Fibroblast of pulmonary artery (primary cell): ENCODE results near the gene DNAJB13.

ENCODE experiments used
- DNase-seq: peaks from one replicate; pipeline ENCODE4 v3.0.0-alpha.2; 2010; ENCODE audit warnings: low read depth
- H3K4me3 ChIP-seq: replicated peaks from 2 replicates; pipeline ENCODE4 v1.5.1; 2011; ENCODE audit warnings: low read depth, mild to moderate bottlenecking, control low read depth, low read length, moderate library complexity
- TF ChIP-seq, protein P1 (sequence below): IDR thresholded peaks from 2 replicates; pipeline ENCODE4 v1.5.1; 2011; ENCODE audit warnings: mild to moderate bottlenecking, control low read depth, low read length, inconsistent platforms; ENCODE audit errors: missing control alignments

The DNAJB13 gene

DNA sequence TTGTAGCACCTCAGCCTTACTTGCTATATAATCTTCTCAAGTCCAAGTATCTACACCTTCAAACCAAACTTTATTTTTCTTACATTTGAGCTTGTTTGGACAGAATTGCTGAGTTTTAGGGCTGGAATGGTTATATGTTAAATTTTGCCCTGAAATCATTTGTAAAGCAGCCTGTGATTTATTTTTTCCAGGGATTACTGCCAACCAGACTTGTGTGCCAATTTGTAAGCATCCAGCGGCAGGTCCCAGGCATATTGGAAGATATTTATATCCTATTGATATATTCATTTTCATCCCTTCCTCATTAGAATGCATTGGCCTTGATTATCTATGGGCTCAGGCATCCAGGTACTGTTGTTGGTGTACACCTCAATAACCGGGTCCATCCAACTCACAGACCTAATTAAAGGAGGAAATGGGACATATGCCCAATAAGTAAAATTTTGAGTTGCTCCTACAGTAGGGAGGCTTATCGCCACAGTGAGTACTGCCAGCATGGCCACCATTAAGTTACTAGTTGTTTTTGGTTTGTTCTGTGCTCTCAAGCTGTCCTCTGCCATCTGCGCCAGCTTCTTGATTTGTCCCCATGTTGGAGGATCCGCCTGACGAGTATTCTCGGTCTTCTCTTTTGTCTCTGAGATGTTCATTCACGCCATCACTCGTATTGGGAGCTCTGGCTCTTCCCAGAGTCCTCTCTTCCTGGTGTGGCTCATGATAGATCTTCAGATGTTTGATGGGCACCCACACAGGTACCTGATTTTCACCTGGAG is 9.8 kb upstream of the DNAJB13 start:
- DNase-seq, result no peak
- TF ChIP-seq, protein P1, sequence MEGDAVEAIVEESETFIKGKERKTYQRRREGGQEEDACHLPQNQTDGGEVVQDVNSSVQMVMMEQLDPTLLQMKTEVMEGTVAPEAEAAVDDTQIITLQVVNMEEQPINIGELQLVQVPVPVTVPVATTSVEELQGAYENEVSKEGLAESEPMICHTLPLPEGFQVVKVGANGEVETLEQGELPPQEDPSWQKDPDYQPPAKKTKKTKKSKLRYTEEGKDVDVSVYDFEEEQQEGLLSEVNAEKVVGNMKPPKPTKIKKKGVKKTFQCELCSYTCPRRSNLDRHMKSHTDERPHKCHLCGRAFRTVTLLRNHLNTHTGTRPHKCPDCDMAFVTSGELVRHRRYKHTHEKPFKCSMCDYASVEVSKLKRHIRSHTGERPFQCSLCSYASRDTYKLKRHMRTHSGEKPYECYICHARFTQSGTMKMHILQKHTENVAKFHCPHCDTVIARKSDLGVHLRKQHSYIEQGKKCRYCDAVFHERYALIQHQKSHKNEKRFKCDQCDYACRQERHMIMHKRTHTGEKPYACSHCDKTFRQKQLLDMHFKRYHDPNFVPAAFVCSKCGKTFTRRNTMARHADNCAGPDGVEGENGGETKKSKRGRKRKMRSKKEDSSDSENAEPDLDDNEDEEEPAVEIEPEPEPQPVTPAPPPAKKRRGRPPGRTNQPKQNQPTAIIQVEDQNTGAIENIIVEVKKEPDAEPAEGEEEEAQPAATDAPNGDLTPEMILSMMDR, result no peak
- H3K4me3 ChIP-seq, result no peak overlapping the region

DNA sequence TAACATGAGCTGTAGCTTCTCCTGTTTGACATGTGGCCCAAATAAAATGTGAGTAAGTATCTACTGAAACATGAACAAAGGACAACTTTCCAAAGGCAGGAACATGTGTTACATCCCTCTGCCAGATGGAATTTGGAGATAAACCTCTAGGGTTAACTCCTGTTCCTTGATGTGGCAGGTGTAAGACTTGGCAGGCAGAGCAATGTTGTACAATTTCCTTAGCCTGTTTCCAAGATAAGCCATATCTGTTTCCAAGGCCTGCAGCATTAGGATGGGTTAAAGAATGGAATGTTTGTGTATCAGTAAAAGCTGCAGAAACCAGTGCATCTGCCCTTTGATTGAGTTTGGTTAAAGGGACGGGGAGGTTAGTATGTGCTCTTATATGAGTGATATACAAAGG is 8.8 kb upstream of the DNAJB13 start:
- no peak overlapping the region for H3K4me3 ChIP-seq
- TF ChIP-seq, protein P1, result no peak
- DNase-seq, result no peak

DNA sequence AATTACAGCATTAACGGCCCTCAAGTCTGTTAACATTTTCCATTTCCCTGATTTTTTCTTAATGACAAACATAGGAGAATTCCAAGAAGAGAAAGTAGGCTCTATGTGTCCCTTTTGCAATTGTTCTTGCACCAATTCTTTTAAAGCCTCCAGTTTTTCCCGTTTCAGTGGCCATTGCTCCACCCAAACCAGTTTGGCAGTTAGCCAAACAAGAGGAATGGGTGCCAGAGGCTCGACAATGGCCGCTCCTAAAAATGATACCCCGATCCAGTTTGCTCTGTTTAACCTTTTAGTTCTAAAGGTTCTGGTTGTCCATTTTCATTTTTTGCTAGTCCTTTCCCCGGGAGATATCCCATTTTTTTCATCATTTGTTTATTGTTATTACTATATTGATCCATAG is 6.7 kb upstream of the DNAJB13 start:
- TF ChIP-seq, protein P1, result no peak
- no peak overlapping the region for H3K4me3 ChIP-seq
- no peak for DNase-seq

DNA sequence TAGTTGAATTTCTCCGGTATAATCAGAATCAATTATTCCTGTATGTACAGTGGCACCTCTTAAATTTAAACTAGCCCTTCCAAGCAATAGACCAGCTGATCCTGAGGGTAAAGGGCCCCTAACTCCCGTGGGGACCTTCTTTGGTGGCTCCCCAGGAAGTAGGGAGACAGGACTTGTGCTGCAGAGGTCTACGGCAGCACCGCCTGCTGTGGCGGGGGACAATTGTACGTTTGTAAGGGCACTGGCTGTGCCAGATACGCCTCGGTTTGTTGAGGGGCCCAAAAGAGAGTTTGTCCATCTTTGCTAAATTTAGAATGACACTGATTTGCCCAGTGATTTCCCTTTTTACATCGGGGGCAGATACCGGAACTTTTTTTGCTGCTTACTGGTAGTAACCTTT is 5.9 kb upstream of the DNAJB13 start:
- no peak for DNase-seq
- TF ChIP-seq, protein P1, result no peak

DNA sequence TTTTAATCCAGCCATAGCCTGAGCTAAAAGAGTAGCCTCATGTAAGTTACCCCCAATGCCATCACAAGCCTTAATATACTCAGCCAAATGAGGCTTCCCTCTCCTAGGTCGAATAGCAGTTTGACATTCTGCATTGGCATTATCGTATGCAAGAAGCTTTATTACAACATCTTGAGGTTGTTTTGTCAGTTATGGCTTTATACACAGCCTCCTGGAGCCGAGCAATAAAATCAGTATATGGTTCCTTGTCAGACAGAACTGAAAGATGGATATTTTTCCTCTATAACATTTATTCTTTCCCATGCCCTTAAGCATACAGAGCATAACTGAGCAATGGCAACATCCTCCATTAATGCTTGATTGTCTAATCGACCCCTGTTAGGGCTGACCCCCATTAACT is 5.4 kb upstream of the DNAJB13 start:
- no peak for DNase-seq
- TF ChIP-seq, protein P1, result no peak
- H3K4me3 ChIP-seq, result no peak overlapping the region

More for the DNA sequence above, 5.9 kb upstream of the DNAJB13 start:
- no peak overlapping the region for H3K4me3 ChIP-seq

DNA sequence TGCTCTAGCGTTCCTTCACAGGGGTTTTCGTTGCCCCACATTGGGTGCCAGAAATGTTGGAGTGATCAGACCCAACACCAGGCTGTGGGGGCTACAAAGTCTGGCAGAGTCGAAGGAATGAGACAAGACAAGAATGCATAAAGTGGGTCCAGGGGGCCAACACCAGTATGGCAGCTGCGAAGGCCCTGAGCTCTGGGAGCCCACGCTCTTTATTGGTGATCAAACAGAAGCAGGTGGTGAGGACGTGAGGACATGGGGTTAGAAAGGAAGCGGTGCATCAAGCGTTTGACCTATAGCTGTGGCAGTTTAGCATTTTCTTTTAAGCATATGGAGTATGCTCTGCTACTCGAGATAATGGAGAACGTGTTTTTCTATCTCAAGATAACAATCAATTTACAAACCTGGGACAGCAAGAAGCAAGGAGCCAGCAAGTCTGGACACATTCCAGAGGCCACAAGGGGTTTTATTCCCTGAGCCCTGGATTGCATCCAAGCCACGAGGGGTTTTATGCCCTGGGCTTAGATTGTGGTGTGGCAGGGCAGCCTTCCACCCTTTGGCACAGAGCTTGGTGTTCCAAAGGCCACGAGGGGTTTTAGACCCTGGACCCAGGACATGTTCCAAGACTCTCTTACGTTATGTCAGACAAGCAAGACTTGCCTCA is 3.9 kb upstream of the DNAJB13 start:
- no peak for DNase-seq
- TF ChIP-seq, protein P1, result no peak
- no peak overlapping the region for H3K4me3 ChIP-seq
